Spinal cord (tissue), 10 donors: ENCODE results near the gene NR6A1. TPM values are rescaled to one million over a fixed set of nuclear protein-coding genes. Genes with fewer than 3 reads are reported as not detected.
A peak's percentile ranks its signal among the peaks of the same experiment; 100 is the strongest.

Source experiments
- DNase-seq, 6 donors: peaks; one replicate each; pipeline versions ENCODE4 v3.0.0 to v3.0.0-alpha.2; 2013 to 2015; ENCODE audit warnings: low spot score in 6 of 6, low read depth in 4 of 6
- H3K27ac ChIP-seq: one replicate; pipeline ENCODE4 v1.5.1; 2013; ENCODE audit warnings: low read depth, low read length, control low read depth
- H3K27me3 ChIP-seq: one replicate; pipeline ENCODE4 v1.6.1; 2013; ENCODE audit warnings: low read length; ENCODE audit not compliant: control insufficient read depth, insufficient read depth
- H3K36me3 ChIP-seq: one replicate; pipeline ENCODE4 v1.6.1; 2013; ENCODE audit warnings: low read length; ENCODE audit not compliant: control insufficient read depth, insufficient read depth
- H3K4me1 ChIP-seq: one replicate; pipeline ENCODE4 v1.6.1; 2013; ENCODE audit warnings: low read length; ENCODE audit not compliant: control insufficient read depth, insufficient read depth
- H3K4me3 ChIP-seq: one replicate; pipeline ENCODE4 v1.5.1; 2013; ENCODE audit warnings: low read depth, low read length, control low read depth
- H3K9me3 ChIP-seq: one replicate; pipeline ENCODE4 v1.6.1; 2013; ENCODE audit warnings: low read length; ENCODE audit not compliant: control insufficient read depth, insufficient read depth
- WGBS: methylation state at CpG from one replicate; pipeline ENCODE4 v1.1.5; 2013; ENCODE audit warnings: missing lambda C conversion rate; ENCODE audit not compliant: insufficient coverage; 5-methylcytosine and 5-hydroxymethylcytosine counted together
- polyA plus RNA-seq, 2 donors: library from polyadenylated mRNA; unstranded; fragments of 120-200 nt; gene quantifications; one replicate each; pipeline ENCODE4 v1.2.1, GENCODE V29; 2013; ENCODE audit not compliant: insufficient read length in 2 of 2
- total RNA-seq, 2 donors: library from RNA; depleted of rRNA in 1 of 2; stranded (reverse); fragments of 120-200 nt in 1 of 2; fragments of >200 nt in 1 of 2; gene quantifications; one replicate each; pipeline versions ENCODE4 v1.2.3 to v1.2.4, GENCODE V29; 2013 to 2014
- donor health status: healthy.

Gene NR6A1
- total and polyA plus RNA-seq, 4 donors = 2.8 to 5.8 (median 4.0) TPM

GRCh38 chr9:124721109-124721906 lies 49.8 kb downstream of the NR6A1 start:
- Histone ChIP-seq H3K4me1 (no peaks in the 10 kb centered on the region), H3K36me3 (no peaks in the 10 kb centered on the region), H3K27me3 (no peaks in the 10 kb centered on the region), H3K27ac (peak overlapping the region; percentile 43), H3K9me3 (no peaks in the 10 kb centered on the region), H3K4me3 (no peak overlapping the region)
- 26% methylated on average over 3 of the region's 5 CpGs for WGBS
- peak in 3 of 6 donors; percentile 33 to 64 (median 63) for DNase-seq

- Histone ChIP-seq H3K27ac (no peak overlapping the region), H3K36me3 (no peaks in the 10 kb centered on the region)
- DNase-seq = no peak
These were observed 50.5 kb downstream of the NR6A1 start for GRCh38 chr9:124720429-124721108.

DNA sequence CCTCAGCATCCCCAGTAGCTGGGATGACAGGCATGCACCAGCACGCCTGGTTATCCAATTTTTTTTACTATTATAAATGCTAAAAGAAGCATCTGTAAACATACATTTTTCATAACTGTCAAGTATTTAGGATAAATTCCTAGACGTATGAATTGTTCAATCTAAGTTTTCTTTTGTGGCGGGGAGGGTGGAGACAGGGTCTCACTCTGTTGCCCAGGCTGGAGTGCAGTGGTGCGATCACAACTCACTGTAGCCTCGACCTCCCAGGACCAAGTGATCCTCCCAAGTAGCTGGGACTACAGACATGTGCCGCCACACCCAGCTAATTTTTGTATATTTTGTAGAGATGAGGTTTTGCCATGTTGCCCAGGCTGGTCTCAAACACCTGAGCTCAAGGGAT lies 52.2 kb downstream of the NR6A1 start:
- Histone ChIP-seq H3K27ac (no peak overlapping the region), H3K9me3 (no peaks in the 10 kb centered on the region), H3K4me3 (no peak overlapping the region), H3K27me3 (no peaks in the 10 kb centered on the region), H3K36me3 (no peaks in the 10 kb centered on the region), H3K4me1 (no peaks in the 10 kb centered on the region)
- 100% methylated on average over 4 of the region's 6 CpGs for WGBS
- no peak for DNase-seq

More at GRCh38 chr9:124720429-124721108, 50.5 kb downstream of the NR6A1 start:
- WGBS = no CpG with 5 or more reads among the region's 3 CpGs
- no peaks in the 10 kb centered on the region for H3K27me3 ChIP-seq
- no peaks in the 10 kb centered on the region for H3K9me3 ChIP-seq
- no peaks in the 10 kb centered on the region for H3K4me1 ChIP-seq
- no peak overlapping the region for H3K4me3 ChIP-seq

GRCh38 chr9:124717597-124717996 lies 53.5 kb downstream of the NR6A1 start:
- Histone ChIP-seq H3K27ac (no peak overlapping the region), H3K36me3 (no peaks in the 10 kb centered on the region), H3K27me3 (no peaks in the 10 kb centered on the region), H3K4me3 (no peak overlapping the region), H3K4me1 (no peaks in the 10 kb centered on the region), H3K9me3 (peaks cover 2% of the 10 kb centered on the region)
- WGBS = no CpG with 5 or more reads among the region's 2 CpGs
- no peak for DNase-seq

DNA sequence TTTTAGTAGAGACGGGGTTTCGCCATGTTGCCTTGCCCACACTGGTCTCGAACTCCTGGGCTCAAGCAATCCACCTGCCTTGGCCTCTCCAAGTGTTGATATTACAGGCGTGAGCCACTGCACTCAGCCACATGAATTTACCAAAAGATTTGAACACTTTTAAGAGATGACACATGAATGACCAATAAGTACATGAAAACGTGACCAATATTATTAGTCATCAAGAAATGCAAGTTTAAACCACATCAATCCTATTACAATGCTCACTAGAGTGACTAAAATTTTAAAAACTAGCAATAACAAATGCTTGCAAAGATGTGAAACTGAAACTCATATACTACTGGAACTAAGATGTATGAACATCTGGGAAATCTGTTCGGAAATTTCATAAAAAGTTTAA lies 54.3 kb downstream of the NR6A1 start:
- no peaks in the 10 kb centered on the region for H3K36me3 ChIP-seq
- no peaks in the 10 kb centered on the region for H3K27me3 ChIP-seq
- DNase-seq = no peak
- no peak overlapping the region for H3K4me3 ChIP-seq
- peaks cover 2% of the 10 kb centered on the region for H3K9me3 ChIP-seq
- H3K4me1 ChIP-seq = peaks cover 3% of the 10 kb centered on the region
- 94% methylated on average over 3 of the region's 6 CpGs for WGBS
- no peak overlapping the region for H3K27ac ChIP-seq

- H3K4me1 ChIP-seq = peaks cover 3% of the 10 kb centered on the region
- no peak overlapping the region for H3K4me3 ChIP-seq
- H3K9me3 ChIP-seq = peaks cover 2% of the 10 kb centered on the region
- no peaks in the 10 kb centered on the region for H3K36me3 ChIP-seq
- DNase-seq = no peak
- no peak overlapping the region for H3K27ac ChIP-seq
- no peaks in the 10 kb centered on the region for H3K27me3 ChIP-seq
- no CpG with 5 or more reads among the region's 4 CpGs for WGBS
These were observed 60.3 kb downstream of the NR6A1 start for GRCh38 chr9:124710766-124711165.

DNA sequence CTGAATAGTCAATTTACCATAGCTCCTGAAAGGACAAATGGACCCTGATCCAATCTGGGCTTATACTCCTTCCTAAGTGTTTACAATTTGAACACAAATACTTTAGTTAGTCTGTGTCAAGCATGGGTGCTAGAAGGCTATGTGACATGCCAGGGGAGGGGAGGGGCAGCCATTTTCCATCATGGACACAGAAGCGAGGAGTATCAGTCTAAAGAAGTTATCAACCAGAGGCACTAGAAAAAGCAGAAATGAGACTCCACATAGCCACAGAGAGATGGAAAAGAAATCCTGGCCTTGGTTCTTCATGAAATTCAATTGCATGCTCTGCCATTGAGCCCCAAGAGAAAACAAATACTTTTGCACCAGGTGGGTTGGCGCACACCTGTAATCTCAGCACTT lies 61.8 kb downstream of the NR6A1 start:
- peaks cover 3% of the 10 kb centered on the region for H3K4me1 ChIP-seq
- H3K36me3 ChIP-seq = no peaks in the 10 kb centered on the region
- H3K27me3 ChIP-seq = no peaks in the 10 kb centered on the region
- WGBS = 100% methylated on average over 2 of the region's 2 CpGs
- H3K9me3 ChIP-seq = peaks cover 2% of the 10 kb centered on the region
- no peak for DNase-seq
- no peak overlapping the region for H3K27ac ChIP-seq
- H3K4me3 ChIP-seq = no peak overlapping the region

GRCh38 chr9:124708633-124709291 lies 62.3 kb downstream of the NR6A1 start:
- Histone ChIP-seq H3K9me3 (peaks cover 2% of the 10 kb centered on the region), H3K27ac (no peak overlapping the region), H3K4me3 (no peak overlapping the region), H3K4me1 (peaks cover 3% of the 10 kb centered on the region), H3K36me3 (no peaks in the 10 kb centered on the region), H3K27me3 (no peaks in the 10 kb centered on the region)
- 81% methylated on average over 1 of the region's 1 CpG for WGBS
- DNase-seq = no peak

DNA sequence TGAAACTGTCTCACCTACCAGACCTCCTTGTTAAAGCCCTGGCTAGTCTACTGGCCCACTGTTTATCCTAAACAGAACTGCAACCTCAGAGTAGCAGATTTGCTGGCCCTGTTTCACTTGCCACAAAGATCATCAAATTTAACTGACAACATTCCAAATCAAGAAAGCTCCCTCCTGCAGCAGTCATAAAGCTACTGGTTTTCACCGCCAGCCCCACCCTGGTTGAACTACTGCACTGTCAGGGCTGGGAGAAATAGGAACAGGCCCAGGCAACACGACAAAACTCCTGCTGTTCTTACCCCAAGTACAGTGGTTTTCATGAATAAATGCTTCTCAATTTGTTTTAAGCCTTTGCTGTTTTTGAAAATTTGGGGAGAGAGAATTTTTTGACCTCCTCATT lies 63.0 kb downstream of the NR6A1 start:
- Histone ChIP-seq H3K27ac (no peak overlapping the region), H3K27me3 (no peaks in the 10 kb centered on the region), H3K36me3 (no peaks in the 10 kb centered on the region), H3K9me3 (peaks cover 4% of the 10 kb centered on the region), H3K4me3 (no peak overlapping the region), H3K4me1 (peaks cover 3% of the 10 kb centered on the region)
- 70% methylated on average over 2 of the region's 2 CpGs for WGBS
- no peak for DNase-seq
